Measurements from ENCODE around the gene GNGT1. TPM values are rescaled to one million over a fixed set of nuclear protein-coding genes. Genes with fewer than 3 reads are reported as not detected.

GNGT1 gene
- total and polyA plus RNA-seq, 12 donors = not detected

DNA sequence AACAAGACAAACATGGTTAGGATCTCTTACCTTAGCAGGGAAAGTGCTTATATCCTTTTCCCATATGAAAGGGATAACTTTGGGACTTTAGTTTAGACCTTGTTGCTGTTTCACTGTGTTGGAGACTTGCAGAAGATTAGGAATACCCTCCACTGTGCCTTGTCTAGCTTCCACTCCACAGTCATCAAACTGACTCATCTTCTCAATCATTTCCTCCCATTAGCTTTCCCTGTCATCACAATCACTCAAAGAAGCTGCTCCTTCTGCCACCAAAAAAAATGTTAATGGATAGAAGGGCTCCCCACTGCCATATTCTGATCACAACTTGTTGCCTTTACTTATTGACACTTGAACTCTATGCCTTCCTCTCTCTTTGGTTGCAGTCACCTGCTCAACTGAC, 31.9 kb downstream of the GNGT1 start:
- TF ChIP-seq POLR2A (IDR thresholded peaks at IDR 0.05) = no peak
- TF ChIP-seq, protein P1, sequence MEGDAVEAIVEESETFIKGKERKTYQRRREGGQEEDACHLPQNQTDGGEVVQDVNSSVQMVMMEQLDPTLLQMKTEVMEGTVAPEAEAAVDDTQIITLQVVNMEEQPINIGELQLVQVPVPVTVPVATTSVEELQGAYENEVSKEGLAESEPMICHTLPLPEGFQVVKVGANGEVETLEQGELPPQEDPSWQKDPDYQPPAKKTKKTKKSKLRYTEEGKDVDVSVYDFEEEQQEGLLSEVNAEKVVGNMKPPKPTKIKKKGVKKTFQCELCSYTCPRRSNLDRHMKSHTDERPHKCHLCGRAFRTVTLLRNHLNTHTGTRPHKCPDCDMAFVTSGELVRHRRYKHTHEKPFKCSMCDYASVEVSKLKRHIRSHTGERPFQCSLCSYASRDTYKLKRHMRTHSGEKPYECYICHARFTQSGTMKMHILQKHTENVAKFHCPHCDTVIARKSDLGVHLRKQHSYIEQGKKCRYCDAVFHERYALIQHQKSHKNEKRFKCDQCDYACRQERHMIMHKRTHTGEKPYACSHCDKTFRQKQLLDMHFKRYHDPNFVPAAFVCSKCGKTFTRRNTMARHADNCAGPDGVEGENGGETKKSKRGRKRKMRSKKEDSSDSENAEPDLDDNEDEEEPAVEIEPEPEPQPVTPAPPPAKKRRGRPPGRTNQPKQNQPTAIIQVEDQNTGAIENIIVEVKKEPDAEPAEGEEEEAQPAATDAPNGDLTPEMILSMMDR (IDR thresholded peaks at IDR 0.05) = no peak

DNA sequence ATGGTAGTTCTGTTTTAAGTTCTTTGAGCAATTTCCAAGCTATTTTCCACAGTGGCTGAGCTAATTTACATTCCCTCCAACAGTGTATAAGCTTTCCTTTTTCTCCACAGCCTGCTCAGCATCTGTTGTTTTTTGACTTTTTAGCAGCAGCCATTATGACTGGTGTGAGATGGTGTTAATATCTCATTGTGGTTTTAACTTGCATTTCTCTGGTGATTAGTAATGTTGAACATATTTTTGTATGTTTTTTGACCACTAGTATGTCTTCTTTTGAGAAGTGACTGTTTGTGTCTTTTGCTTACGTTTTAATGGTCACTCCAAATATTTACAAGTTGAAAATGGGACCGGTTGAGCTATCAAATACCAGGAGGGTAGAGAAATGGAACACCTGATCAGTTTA, 35.6 kb downstream of the GNGT1 start:
- TF ChIP-seq, protein P1 (IDR thresholded peaks at IDR 0.05) = no peak
- no peak for TF ChIP-seq POLR2A (IDR thresholded peaks at IDR 0.05)
- 89 to 93% (median 89%) methylated on average over 2 of the region's 2 CpGs for WGBS, 4 donors
- intact Hi-C loops (cut with DNase I) = no loop called here

More for the DNA sequence above, 31.9 kb downstream of the GNGT1 start:
- no peaks in the 10 kb centered on the region for H3K36me3 ChIP-seq (replicated peaks in 1 of 2)
- no peaks in the 10 kb centered on the region for H3K27me3 ChIP-seq
- no peak overlapping the region for H3K4me3 ChIP-seq
- no peaks in the 10 kb centered on the region for H3K4me1 ChIP-seq (replicated peaks in 1 of 2)
- intact Hi-C loops (cut with DNase I) = no loop called here
- no peaks in the 10 kb centered on the region for H3K9me3 ChIP-seq (replicated peaks in 1 of 3)
- no peak overlapping the region for H3K27ac ChIP-seq
- no peak for DNase-seq

DNA sequence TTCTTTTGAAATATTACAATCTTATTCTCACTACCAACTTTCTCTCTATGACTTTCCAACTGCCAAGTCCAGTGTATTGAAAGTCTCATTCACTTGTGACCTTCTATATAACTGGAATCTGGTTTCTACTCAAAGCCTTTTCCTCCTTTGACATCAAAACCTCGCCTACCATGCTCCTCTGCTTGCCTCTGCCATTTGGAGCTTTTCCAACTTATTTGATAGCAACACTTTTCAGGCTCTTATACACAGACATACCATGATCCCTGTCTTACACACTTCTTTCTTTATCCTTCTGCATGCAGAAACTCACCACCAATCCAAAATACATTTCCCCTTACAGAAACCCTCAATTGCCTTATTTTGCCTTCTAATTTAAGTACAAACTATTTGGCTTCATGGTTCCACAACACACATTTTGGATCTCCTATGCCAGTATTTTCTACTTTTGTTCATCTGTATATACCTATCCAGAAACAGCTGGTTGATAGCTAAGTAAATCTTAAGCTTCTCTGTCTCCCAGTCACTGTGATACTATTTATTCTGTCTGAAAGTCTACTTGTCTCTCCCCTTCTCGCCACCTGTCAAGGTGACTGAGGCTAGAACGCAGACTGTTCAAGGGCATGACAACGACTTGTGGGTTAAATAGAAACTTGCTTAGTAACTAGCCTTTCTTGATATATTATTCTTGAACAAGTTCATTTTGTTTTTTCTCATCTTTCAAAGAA, 37.6 kb downstream of the GNGT1 start:
- Histone ChIP-seq H3K9me3 (replicated peaks in 1 of 3) (no peaks in the 10 kb centered on the region), H3K4me3 (no peak overlapping the region), H3K36me3 (replicated peaks in 1 of 2) (no peaks in the 10 kb centered on the region), H3K27ac (no peak overlapping the region), H3K27me3 (no peaks in the 10 kb centered on the region), H3K4me1 (replicated peaks in 1 of 2) (peaks cover 0 to 10% of the 10 kb centered on the region in 2 donors)
- 45 to 69% (median 54%) methylated on average over 4 of the region's 4 CpGs for WGBS, 4 donors
- TF ChIP-seq POLR2A (IDR thresholded peaks at IDR 0.05) = no peak
- TF ChIP-seq, protein P1 (IDR thresholded peaks at IDR 0.05) = no peak
- intact Hi-C loops (cut with DNase I) = no loop called here
- DNase-seq = no peak

More for the DNA sequence above, 35.6 kb downstream of the GNGT1 start:
- Histone ChIP-seq H3K27ac (no peak overlapping the region), H3K4me3 (no peak overlapping the region), H3K9me3 (replicated peaks in 1 of 3) (no peaks in the 10 kb centered on the region), H3K4me1 (replicated peaks in 1 of 2) (peaks cover 0 to 10% of the 10 kb centered on the region in 2 donors), H3K36me3 (replicated peaks in 1 of 2) (no peaks in the 10 kb centered on the region), H3K27me3 (no peaks in the 10 kb centered on the region)
- DNase-seq = no peak

DNA sequence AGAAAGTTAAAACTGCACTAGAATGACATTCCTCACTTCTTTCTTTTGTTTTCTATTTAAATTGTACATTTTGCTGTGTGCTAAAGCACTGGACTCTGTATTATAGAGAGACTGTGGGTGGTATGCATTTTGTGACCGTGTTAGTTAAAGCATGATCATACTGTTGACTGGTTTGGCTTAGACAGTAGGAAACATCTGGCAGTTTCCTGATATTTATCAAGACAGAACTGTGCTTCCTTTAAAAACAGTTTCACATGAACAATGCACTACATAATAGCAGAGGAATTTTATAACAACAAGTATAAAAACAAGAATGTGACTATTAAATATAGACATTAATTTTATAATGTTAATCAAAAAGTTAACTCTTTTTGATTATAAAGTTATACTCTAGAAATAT, 38.3 kb downstream of the GNGT1 start:
- WGBS, 4 donors = 37 to 58% (median 45%) methylated on average over 1 of the region's 1 CpG
- no peaks in the 10 kb centered on the region for H3K36me3 ChIP-seq (replicated peaks in 1 of 2)
- TF ChIP-seq POLR2A (IDR thresholded peaks at IDR 0.05) = no peak
- TF ChIP-seq, protein P1 (IDR thresholded peaks at IDR 0.05) = no peak
- H3K4me1 ChIP-seq (replicated peaks in 1 of 2) = peaks cover 4 to 10% of the 10 kb centered on the region in 2 donors
- intact Hi-C loops (cut with DNase I) = no loop called here
- H3K27me3 ChIP-seq = no peaks in the 10 kb centered on the region
- H3K4me3 ChIP-seq = no peak overlapping the region
- H3K27ac ChIP-seq = no peak overlapping the region
- H3K9me3 ChIP-seq (replicated peaks in 1 of 3) = no peaks in the 10 kb centered on the region
- DNase-seq = no peak

Data from adrenal gland (tissue), 12 donors.